PFSK-1 (cell line): Measurements from ENCODE around the gene STAC2.

ENCODE experiments used
- FOXP2 ChIP-seq: optimal IDR thresholded peaks from 2 replicates; pipeline ENCODE3; 2011; ENCODE audit warnings: borderline replicate concordance, control low read depth, inconsistent platforms; ENCODE audit not compliant: insufficient read depth; ENCODE audit errors: extremely low read length, extremely low read depth
- TF ChIP-seq, protein P1 (sequence below), 2 experiments: IDR thresholded peaks; 2 replicates each; pipeline versions ENCODE4 v1.6.1 to v1.8.0; 2011 to 2012; ENCODE audit warnings: low read depth in 2 of 2, low read length in 2 of 2, control low read depth in 1 of 2, inconsistent platforms in 1 of 2, mild to moderate bottlenecking in 1 of 2, moderate library complexity in 1 of 2; ENCODE audit not compliant: insufficient read depth in 1 of 2

- TF ChIP-seq, protein P1, sequence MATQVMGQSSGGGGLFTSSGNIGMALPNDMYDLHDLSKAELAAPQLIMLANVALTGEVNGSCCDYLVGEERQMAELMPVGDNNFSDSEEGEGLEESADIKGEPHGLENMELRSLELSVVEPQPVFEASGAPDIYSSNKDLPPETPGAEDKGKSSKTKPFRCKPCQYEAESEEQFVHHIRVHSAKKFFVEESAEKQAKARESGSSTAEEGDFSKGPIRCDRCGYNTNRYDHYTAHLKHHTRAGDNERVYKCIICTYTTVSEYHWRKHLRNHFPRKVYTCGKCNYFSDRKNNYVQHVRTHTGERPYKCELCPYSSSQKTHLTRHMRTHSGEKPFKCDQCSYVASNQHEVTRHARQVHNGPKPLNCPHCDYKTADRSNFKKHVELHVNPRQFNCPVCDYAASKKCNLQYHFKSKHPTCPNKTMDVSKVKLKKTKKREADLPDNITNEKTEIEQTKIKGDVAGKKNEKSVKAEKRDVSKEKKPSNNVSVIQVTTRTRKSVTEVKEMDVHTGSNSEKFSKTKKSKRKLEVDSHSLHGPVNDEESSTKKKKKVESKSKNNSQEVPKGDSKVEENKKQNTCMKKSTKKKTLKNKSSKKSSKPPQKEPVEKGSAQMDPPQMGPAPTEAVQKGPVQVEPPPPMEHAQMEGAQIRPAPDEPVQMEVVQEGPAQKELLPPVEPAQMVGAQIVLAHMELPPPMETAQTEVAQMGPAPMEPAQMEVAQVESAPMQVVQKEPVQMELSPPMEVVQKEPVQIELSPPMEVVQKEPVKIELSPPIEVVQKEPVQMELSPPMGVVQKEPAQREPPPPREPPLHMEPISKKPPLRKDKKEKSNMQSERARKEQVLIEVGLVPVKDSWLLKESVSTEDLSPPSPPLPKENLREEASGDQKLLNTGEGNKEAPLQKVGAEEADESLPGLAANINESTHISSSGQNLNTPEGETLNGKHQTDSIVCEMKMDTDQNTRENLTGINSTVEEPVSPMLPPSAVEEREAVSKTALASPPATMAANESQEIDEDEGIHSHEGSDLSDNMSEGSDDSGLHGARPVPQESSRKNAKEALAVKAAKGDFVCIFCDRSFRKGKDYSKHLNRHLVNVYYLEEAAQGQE (IDR thresholded peaks at IDR 0.05; ENCODE audit: insufficient read depth in 1 of 2, low read depth in 2 of 2, low read length in 2 of 2) = 0 out of 4 replicates have a peak, but pooled peaks of 1 of the 2 experiments have one; percentile 20
- TF ChIP-seq FOXP2 = no peak
Measured at GRCh38 chr17:39225308-39225958, at the start of gene STAC2.
